RWPE1 (cell line): ENCODE measurements around the gene LAMB3.

ENCODE experiments used
- CTCF ChIA-PET: fragments of 350-600 bp; sonication (Branson Sonifier 250); formaldehyde crosslinking; extraction: SDS; loops from one replicate; lab custom pipeline; 2021; lab: Yijun Ruan, JAX
- POLR2A ChIA-PET: fragments of 400-600 bp; formaldehyde crosslinking; extraction: SDS; loops from one replicate; lab custom pipeline; 2020; ENCODE audit warnings: antibody characterized with exemption; ENCODE audit not compliant: low non-redundant PET; lab: Yijun Ruan, JAX
- DNase-seq: peaks from one replicate; pipeline ENCODE4 v3.0.0; 2012; ENCODE audit warnings: low spot score
- H3K27ac ChIP-seq: fragments of 450-650 bp; 2 replicates; pipeline ENCODE4 v1.5.1; 2017
- CTCF ChIP-seq: fragments of 450-650 bp; conservative IDR thresholded peaks from 2 replicates; pipeline ENCODE4 v1.5.1; 2017; ENCODE audit warnings: low read depth, mild to moderate bottlenecking

The LAMB3 gene

DNA sequence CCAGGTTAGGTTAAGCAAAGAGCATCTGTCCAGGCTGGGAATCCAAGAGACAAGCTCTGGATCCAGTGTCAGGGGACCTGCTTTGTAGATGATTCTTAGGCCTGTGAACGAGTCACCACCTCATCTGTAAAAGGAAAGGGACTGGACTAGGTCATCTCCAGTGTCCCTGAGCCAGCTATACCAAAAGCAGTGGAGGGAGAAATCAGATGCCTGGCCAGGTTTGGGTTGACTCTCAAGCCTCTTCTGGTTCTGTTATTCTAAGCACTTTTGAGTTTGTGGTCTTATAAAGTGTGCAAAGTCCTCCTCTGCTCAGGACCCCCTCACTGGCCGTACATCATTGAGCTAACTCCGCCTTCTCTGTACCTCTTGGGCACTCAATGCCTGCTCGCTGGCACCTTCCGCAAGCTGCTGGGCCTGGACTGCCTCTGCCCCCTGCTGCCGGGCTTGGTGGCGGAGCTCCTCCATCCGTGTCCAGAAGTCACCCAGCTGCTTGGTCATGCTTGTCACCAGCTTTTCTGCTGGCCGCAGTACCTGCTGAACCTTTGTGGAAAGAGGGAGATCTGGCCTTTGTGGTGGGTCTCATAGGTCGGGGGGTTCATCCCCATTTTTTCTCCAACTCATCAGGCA lies 35.1 kb downstream of the LAMB3 start:
- no peak overlapping the region for H3K27ac ChIP-seq
- no peak for TF ChIP-seq CTCF
- ChIA-PET CTCF (interaction anchor here (0.8 kb wide), 1 partner anchor 10 kb away, joined by 4 read pairs; no protein-coding TSS in a partner anchor), POLR2A (no interaction called here)
- DNase-seq: no peak

GRCh38 chr1:209616366-209617046 lies 35.7 kb downstream of the LAMB3 start:
- ChIA-PET CTCF (no interaction called here), POLR2A (no interaction called here)
- H3K27ac ChIP-seq: no peak overlapping the region
- DNase-seq: no peak
- TF ChIP-seq CTCF: no peak

DNA sequence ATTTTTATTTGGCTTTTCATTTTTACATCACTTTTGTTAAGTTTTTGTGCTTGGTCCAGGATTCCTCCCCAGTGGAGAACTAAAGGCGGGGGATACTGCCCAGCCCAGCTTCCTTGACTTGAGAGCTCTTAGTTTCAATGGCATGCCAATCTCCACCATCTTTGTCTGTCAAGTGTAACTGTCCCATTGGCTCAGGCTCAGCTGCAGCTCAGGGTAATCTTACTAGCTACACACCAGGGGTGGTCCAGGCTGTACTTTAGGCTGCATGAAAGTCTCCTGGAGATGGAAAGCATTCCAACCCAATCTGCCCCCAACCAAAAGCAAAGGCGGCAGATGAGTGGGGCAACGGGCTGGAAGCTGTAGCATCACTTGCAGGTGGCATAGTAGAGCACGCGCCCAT lies 37.3 kb downstream of the LAMB3 start:
- CTCF ChIA-PET: no interaction called here
- H3K27ac ChIP-seq: no peak overlapping the region
- POLR2A ChIA-PET: no interaction called here
- TF ChIP-seq CTCF: no peak
- no peak for DNase-seq

DNA sequence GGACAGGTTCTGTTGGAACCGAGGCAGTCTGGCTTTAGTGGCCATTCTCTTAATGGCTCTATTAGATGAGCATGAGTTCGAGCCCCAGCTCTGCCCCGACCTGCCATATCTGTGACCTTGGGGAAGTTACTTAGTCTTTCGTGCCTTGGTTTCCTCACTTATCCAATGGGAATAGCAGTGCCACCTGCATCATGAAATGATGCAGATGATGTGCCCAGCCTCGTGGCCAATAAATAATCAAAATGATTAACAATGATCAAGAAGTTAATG lies 38.1 kb downstream of the LAMB3 start:
- POLR2A ChIA-PET: no interaction called here
- no peak for DNase-seq
- H3K27ac ChIP-seq: no peak overlapping the region
- CTCF ChIA-PET: no interaction called here
- no peak for TF ChIP-seq CTCF

GRCh38 chr1:209613400-209614150 lies 38.6 kb downstream of the LAMB3 start:
- DNase-seq: no peak
- POLR2A ChIA-PET: no interaction called here
- CTCF ChIA-PET: no interaction called here
- TF ChIP-seq CTCF: no peak
- H3K27ac ChIP-seq: no peak overlapping the region

DNA sequence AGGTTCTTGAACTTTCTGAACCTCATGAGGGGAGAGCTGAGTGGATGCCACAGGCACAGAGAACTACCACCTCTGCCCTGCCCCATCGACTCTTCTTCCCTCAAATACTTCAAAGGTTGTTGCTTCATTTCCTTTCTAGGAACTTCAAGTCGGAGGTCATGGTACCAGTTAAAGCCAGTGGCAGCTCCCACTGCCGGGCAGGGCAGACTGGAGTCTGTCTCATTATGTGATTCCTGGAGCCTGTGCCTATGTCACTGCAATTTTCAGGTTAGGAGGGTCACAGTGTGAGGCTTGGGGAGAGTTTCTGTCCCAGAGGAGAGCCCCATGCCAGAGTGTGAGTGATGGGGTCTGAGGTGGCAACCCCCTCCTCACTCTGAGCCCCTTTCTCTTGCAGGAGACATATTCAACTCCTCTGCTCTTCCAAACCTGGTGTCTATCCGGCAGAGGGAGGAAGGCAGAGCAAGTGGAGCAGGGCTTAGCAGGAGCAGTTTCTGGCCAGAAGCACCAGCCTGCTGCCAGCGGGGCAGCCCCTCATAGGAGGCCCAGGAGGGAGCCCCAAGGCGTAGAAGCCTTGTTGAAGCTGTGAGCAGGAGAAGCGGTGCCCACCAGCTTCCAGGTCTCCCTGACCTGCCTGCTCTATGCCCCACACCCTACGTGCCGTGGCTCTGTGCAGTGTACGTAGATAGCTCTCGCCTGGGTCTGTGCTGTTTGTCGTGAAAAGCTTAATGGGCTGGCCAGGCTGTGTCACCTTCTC lies 39.4 kb downstream of the LAMB3 start:
- ChIA-PET POLR2A (no interaction called here), CTCF (no interaction called here)
- H3K27ac ChIP-seq: no peak overlapping the region
- TF ChIP-seq CTCF: no peak
- no peak for DNase-seq
